CD4-positive, alpha-beta T cell (primary cell): ENCODE data around the gene ALDH2. TPM values are rescaled to one million over a fixed set of nuclear protein-coding genes. Genes with fewer than 3 reads are reported as not detected.

Source experiments
- ATAC-seq: fragments of 200-7000 bp; cut with Tn5 transposase; one replicate; pipeline ENCODE4 v1.10.0; 2022; ENCODE audit warnings: mild to moderate bottlenecking; ENCODE audit not compliant: poor library complexity
- CTCF ChIA-PET: fragments of 350-600 bp; sonication (Branson Sonifier 250); formaldehyde crosslinking; loops from one replicate; lab custom pipeline; 2021; ENCODE audit warnings: antibody characterized with exemption, inconsistent platforms; lab: Charles Lee
- POLR2A ChIA-PET: fragments of 350-600 bp; sonication (Branson Sonifier 250); formaldehyde crosslinking; loops from one replicate; lab custom pipeline; 2021; ENCODE audit warnings: antibody characterized with exemption, inconsistent platforms; lab: Charles Lee
- DNase-seq, 14 experiments: peaks; one replicate each; pipeline ENCODE4 v3.0.0-alpha.2; 2013 to 2020; ENCODE audit warnings: mixed read lengths in 2 of 14
- H3K27ac ChIP-seq, 2 donors: one replicate each; pipeline versions ENCODE4 v1.5.1 to v1.7.0; 2013; ENCODE audit warnings: low read length in 2 of 2, low read depth in 1 of 2, mild to moderate bottlenecking in 1 of 2
- H3K27me3 ChIP-seq, 2 experiments: 1 replicate in 1 of 2; 2 replicates in 1 of 2; pipeline versions ENCODE4 v1.6.1 to v1.7.0; 2013; ENCODE audit warnings: low read length in 2 of 2, control low read depth in 1 of 2, mild to moderate bottlenecking in 1 of 2, moderate library complexity in 1 of 2; ENCODE audit not compliant: insufficient read depth in 2 of 2, control insufficient read depth in 1 of 2
- H3K36me3 ChIP-seq: one replicate; pipeline ENCODE4 v1.6.1; 2013; ENCODE audit warnings: low read length, control low read depth; ENCODE audit not compliant: insufficient read depth
- H3K4me1 ChIP-seq: one replicate; pipeline ENCODE4 v1.6.1; 2013; ENCODE audit warnings: low read length, control low read depth; ENCODE audit not compliant: insufficient read depth
- H3K4me3 ChIP-seq: one replicate; pipeline ENCODE4 v1.5.1; 2013; ENCODE audit warnings: mild to moderate bottlenecking, low read length, moderate library complexity
- H3K9me3 ChIP-seq, 2 experiments: 1 replicate in 1 of 2; 2 replicates in 1 of 2; pipeline versions ENCODE4 v1.6.1 to v1.7.0; 2013; ENCODE audit warnings: low read length in 2 of 2, mild to moderate bottlenecking in 2 of 2, control low read depth in 1 of 2, moderate library complexity in 1 of 2; ENCODE audit not compliant: control insufficient read depth in 1 of 2, insufficient read depth in 1 of 2
- H3K27ac Mint-ChIP-seq: one replicate; pipeline ENCODE4 v1.8.0; 2020; ENCODE audit warnings: mixed read lengths
- H3K27me3 Mint-ChIP-seq: one replicate; pipeline ENCODE4 v1.8.0; 2021; ENCODE audit warnings: mixed read lengths
- H3K36me3 Mint-ChIP-seq: one replicate; pipeline ENCODE4 v1.8.0; 2021; ENCODE audit warnings: low read depth, mixed read lengths
- H3K4me1 Mint-ChIP-seq: one replicate; pipeline ENCODE4 v1.8.0; 2021; ENCODE audit warnings: low read depth, mixed read lengths
- H3K4me3 Mint-ChIP-seq: one replicate; pipeline ENCODE4 v1.8.0; 2020; ENCODE audit warnings: mild to moderate bottlenecking, mixed read lengths
- H3K9me3 Mint-ChIP-seq: one replicate; pipeline ENCODE4 v1.8.0; 2020; ENCODE audit warnings: mixed read lengths
- intact Hi-C, 2 experiments: fragments of 100-400 bp; cut with DNase I in 1 of 2; cut with micrococcal nuclease in 1 of 2; formaldehyde crosslinking; loops; one replicate each; pipeline versions ENCODE4 v1.15.1 to v1.9.0; 2023 to 2025; cut with DNase I, micrococcal nuclease
- total RNA-seq, 174 experiments: library from RNA in 2 of 174; stranded (reverse) in 2 of 174; gene quantifications; one replicate each; pipeline ENCODE4 v1.2.3 and lab custom pipeline; 2021 to 2026
- TF ChIP-seq, protein P1 (sequence below): fragments of 200-600 bp; IDR thresholded peaks from one replicate; pipeline ENCODE4 v1.8.0; 2022; ENCODE audit warnings: antibody characterized with exemption, mild to moderate bottlenecking

ALDH2 gene
- total RNA-seq, 2 experiments from 2014 or later: 2.0 to 2.1 TPM

DNA sequence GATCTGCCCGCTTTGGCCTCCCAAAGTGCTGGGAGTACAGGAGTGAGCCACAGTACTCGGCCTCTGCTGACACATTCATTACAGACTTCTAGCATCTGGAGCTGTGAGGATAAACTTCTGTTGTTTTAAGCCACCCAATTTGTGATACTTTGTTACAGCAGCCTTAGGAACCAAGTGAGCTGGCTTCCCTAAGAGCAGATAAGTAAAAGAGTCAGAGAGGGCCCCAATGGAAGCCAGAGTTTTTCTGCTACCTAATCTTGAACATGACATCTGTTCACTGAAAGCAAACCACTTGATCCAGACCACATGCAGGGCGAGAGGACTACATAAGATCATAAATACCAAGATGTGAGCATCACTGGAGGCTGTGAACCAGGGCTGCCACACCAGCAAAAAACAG lies 71.6 kb downstream of the ALDH2 start:
- ATAC-seq (no peak), DNase-seq (no peak)
- peak overlapping the region; percentile 63 for H3K4me3 Mint-ChIP-seq
- TF ChIP-seq, protein P1, sequence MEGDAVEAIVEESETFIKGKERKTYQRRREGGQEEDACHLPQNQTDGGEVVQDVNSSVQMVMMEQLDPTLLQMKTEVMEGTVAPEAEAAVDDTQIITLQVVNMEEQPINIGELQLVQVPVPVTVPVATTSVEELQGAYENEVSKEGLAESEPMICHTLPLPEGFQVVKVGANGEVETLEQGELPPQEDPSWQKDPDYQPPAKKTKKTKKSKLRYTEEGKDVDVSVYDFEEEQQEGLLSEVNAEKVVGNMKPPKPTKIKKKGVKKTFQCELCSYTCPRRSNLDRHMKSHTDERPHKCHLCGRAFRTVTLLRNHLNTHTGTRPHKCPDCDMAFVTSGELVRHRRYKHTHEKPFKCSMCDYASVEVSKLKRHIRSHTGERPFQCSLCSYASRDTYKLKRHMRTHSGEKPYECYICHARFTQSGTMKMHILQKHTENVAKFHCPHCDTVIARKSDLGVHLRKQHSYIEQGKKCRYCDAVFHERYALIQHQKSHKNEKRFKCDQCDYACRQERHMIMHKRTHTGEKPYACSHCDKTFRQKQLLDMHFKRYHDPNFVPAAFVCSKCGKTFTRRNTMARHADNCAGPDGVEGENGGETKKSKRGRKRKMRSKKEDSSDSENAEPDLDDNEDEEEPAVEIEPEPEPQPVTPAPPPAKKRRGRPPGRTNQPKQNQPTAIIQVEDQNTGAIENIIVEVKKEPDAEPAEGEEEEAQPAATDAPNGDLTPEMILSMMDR: no peak
- Histone ChIP-seq H3K27ac (no peak overlapping the region), H3K27me3 (no peaks in the 10 kb centered on the region), H3K36me3 (peaks cover 15% of the 10 kb centered on the region), H3K4me3 (no peak overlapping the region), H3K4me1 (peaks cover 36% of the 10 kb centered on the region), H3K9me3 (peaks cover 0 to 9% of the 10 kb centered on the region in 2 experiments)
- H3K9me3 Mint-ChIP-seq: no peaks in the 10 kb centered on the region
- intact Hi-C loops: no loop called here
- ChIA-PET POLR2A (no interaction called here), CTCF (no interaction called here)
- H3K4me1 Mint-ChIP-seq: peaks cover 66% of the 10 kb centered on the region
- no peaks in the 10 kb centered on the region for H3K27me3 Mint-ChIP-seq
- H3K27ac Mint-ChIP-seq: peak overlapping the region; percentile 97
- peaks cover 48% of the 10 kb centered on the region for H3K36me3 Mint-ChIP-seq

DNA sequence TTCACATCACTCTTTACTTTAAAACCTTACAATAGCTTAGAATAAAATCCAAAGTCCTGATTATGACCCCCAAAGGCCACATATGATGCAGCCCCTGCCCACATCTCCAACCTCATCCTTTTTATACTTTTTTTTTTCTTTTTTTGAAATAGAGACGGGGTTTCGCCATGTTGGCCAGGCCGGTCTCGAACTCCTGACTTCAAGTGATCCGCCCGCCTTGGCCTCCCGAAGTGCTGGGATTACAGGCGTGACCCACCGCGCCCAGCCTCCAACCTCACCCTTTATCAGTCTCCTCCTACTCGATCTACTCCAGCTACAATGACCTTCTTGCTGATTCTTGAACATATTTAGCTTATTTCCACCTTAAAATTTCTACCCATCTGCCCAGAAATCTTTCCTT lies 74.1 kb downstream of the ALDH2 start:
- no peak for ATAC-seq
- H3K4me1 ChIP-seq: peaks cover 43% of the 10 kb centered on the region
- Mint-ChIP-seq H3K4me3 (peak overlapping the region; percentile 96), H3K4me1 (peaks cover 67% of the 10 kb centered on the region), H3K9me3 (no peaks in the 10 kb centered on the region), H3K27ac (peak overlapping the region; percentile 97), H3K36me3 (peaks cover 54% of the 10 kb centered on the region), H3K27me3 (no peaks in the 10 kb centered on the region)
- POLR2A ChIA-PET: interaction anchor here (0.6 to 3.0 kb wide), 10 partner anchors 14 to 578 kb away, joined by 3 to 21 read pairs (median 4); partner anchors contain the start of genes ERP29, PTPN11 and TMEM116
- intact Hi-C loops: loop anchor here in 1 of 2 experiments (2.0 to 5.0 kb wide), 5 partner anchors 171 to 576 kb away; partner anchors contain the start of genes ATXN2, ERP29, NAA25 and PTPN11
- peak overlapping the region; percentile 81 to 84 for H3K27ac ChIP-seq
- TF ChIP-seq, protein P1: no peak
- peaks cover 22% of the 10 kb centered on the region for H3K36me3 ChIP-seq
- no peak for DNase-seq
- peaks cover 0 to 3% of the 10 kb centered on the region in 2 experiments for H3K9me3 ChIP-seq
- CTCF ChIA-PET: interaction anchor here (1.2 kb wide), 1 partner anchor 28 kb away, joined by 3 read pairs; no protein-coding TSS in a partner anchor
- H3K4me3 ChIP-seq: peak overlapping the region; percentile 100
- H3K27me3 ChIP-seq: no peaks in the 10 kb centered on the region

DNA sequence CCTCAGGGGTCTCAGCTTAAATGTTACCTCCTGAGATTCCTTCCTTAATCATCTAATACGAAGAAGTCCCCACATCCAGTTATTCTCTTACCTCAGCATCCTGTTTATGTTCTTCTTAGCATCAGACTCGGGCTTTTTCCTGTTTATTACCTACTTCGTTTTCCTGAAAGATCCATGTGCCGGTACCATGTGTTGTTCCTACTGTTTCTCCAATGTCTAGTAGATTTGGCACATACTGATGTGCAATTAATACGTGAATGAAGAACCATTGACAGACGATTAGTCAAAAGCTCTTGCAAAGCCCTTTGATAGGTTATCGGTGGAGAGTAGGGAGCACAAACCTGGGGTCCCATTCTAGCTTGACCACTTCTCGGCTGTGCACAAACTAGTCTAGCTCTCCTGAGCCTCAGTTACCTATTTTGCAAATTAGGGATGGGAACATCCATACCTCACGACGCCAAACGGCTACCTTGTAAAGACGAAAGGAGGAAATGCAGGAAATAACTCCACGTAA lies 74.6 kb downstream of the ALDH2 start:
- ChIA-PET POLR2A (interaction anchor here (0.6 to 3.0 kb wide), 23 partner anchors 10 to 1978 kb away, joined by 3 to 21 read pairs (median 4); partner anchors contain the start of genes ACAD10, BRAP, ERP29 and FAM216A), CTCF (interaction anchor here (0.6 to 1.2 kb wide), 2 partner anchors 9 to 28 kb away, joined by 3 read pairs; no protein-coding TSS in a partner anchor)
- intact Hi-C loops: loop anchor here in 1 of 2 experiments (2.0 to 5.0 kb wide), 5 partner anchors 171 to 576 kb away; partner anchors contain the start of genes ATXN2, ERP29, NAA25 and PTPN11
- Mint-ChIP-seq H3K27me3 (no peaks in the 10 kb centered on the region), H3K36me3 (peaks cover 54% of the 10 kb centered on the region), H3K9me3 (no peaks in the 10 kb centered on the region), H3K4me3 (peak overlapping the region; percentile 96), H3K4me1 (peaks cover 66% of the 10 kb centered on the region), H3K27ac (peak overlapping the region; percentile 97)
- TF ChIP-seq, protein P1: no peak
- DNase-seq (peak in 1 of 14 experiments; percentile 27), ATAC-seq (no peak)
- H3K27me3 ChIP-seq: no peaks in the 10 kb centered on the region
- peaks cover 27% of the 10 kb centered on the region for H3K36me3 ChIP-seq
- H3K9me3 ChIP-seq: no peaks in the 10 kb centered on the region
- H3K4me3 ChIP-seq: peak overlapping the region; percentile 100
- H3K27ac ChIP-seq: peak overlapping the region; percentile 81 to 84
- peaks cover 43% of the 10 kb centered on the region for H3K4me1 ChIP-seq
